SJCRH30 (cell line): ENCODE data around the gene PLCB1. TPM values are rescaled to one million over a fixed set of nuclear protein-coding genes. Genes with fewer than 3 reads are reported as not detected.
"Not testable (repeated sequence)": the region's sequence is repeated elsewhere in the genome, so short reads cannot be mapped to it uniquely, and the experiment has no call there.

Source experiments
- DNase-seq, 2 experiments: peaks; one replicate each; pipeline ENCODE4 v3.0.0-alpha.2; 2015 to 2020
- H3K27ac ChIP-seq: fragments of 250-450 bp; sonication (Bioruptor Pico); 2 replicates; pipeline ENCODE4 v1.5.1; 2020; ENCODE audit warnings: mild to moderate bottlenecking, moderate library complexity
- H3K27me3 ChIP-seq: fragments of 250-450 bp; sonication (Bioruptor Pico); 2 replicates; pipeline ENCODE4 v1.5.1; 2020; ENCODE audit warnings: mild to moderate bottlenecking, moderate library complexity
- H3K36me3 ChIP-seq: fragments of 250-450 bp; sonication (Bioruptor Pico); 2 replicates; pipeline ENCODE4 v1.5.1; 2020; ENCODE audit warnings: mild to moderate bottlenecking, moderate library complexity
- H3K4me1 ChIP-seq: fragments of 250-450 bp; sonication (Bioruptor Pico); 2 replicates; pipeline ENCODE4 v1.5.1; 2020; ENCODE audit warnings: mild to moderate bottlenecking, moderate library complexity
- H3K4me3 ChIP-seq: fragments of 250-450 bp; sonication (Bioruptor Pico); 2 replicates; pipeline ENCODE4 v1.5.1; 2020; ENCODE audit warnings: mild to moderate bottlenecking, moderate library complexity
- H3K9me3 ChIP-seq: fragments of 250-450 bp; sonication (Bioruptor Pico); replicated peaks from 2 replicates; pipeline ENCODE4 v1.5.1; 2020; ENCODE audit warnings: mild to moderate bottlenecking, moderate library complexity
- total RNA-seq: library from RNA; depleted of rRNA; stranded (reverse); fragments of >200 nt; shearing (Covaris generic); gene quantifications from 2 replicates; pipeline ENCODE4 v1.2.3, GENCODE V29; 2014

PLCB1 gene
- total RNA-seq, 1 experiment from 2014 or later = 13.4 TPM

DNA sequence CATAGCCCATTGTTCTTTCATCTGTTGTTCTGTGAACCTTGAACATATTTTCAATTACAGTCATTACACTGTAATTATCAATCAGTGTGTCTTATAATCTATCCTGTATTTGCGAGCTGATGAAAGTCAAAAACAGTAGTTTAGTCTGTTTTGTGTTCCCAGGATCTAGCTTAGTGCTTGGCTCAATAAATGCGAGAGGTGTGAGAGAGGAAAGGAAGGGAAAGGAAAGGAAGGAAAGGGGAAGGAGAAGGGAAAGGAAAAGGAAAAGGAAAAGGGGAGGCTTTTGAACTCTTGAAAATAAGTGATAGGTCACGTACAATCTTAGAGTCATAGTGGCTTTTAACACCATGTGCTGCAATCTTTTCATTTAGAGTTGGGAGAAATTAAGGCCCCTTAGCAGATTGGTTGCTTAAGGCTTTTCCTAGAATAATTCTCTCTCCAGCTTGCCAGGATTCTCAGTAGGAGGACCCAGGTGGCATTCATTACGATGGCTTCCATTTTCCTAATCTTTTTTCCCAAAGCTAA is 503.0 kb downstream of the PLCB1 start:
- DNase-seq = no peak
- Histone ChIP-seq H3K4me1 (no peaks in the 10 kb centered on the region), H3K9me3 (no peaks in the 10 kb centered on the region), H3K4me3 (no peak overlapping the region), H3K27ac (no peak overlapping the region), H3K27me3 (no peaks in the 10 kb centered on the region), H3K36me3 (no peaks in the 10 kb centered on the region)

DNA sequence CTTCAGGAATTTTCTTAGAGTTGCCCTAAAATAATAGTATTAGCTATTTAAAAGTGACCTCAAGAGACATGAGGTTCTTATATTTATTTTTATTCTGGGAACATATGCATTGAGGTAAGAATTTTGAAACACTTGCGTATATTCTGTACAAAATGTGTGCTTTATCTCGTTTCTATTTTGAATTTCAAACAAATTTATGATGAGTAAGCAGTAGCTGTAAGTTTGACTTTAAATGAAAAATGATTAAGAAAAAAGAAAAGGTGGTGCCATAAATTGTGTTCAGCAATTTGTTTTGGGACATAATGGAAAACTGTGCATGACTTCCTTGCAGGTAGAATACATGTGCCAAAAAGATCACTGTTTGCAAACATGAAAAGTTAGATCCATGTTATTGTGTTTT is 503.8 kb downstream of the PLCB1 start:
- H3K27ac ChIP-seq = no peak overlapping the region
- H3K4me3 ChIP-seq = no peak overlapping the region
- H3K27me3 ChIP-seq = no peaks in the 10 kb centered on the region
- no peaks in the 10 kb centered on the region for H3K36me3 ChIP-seq
- no peaks in the 10 kb centered on the region for H3K9me3 ChIP-seq
- DNase-seq = no peak
- H3K4me1 ChIP-seq = no peaks in the 10 kb centered on the region

DNA sequence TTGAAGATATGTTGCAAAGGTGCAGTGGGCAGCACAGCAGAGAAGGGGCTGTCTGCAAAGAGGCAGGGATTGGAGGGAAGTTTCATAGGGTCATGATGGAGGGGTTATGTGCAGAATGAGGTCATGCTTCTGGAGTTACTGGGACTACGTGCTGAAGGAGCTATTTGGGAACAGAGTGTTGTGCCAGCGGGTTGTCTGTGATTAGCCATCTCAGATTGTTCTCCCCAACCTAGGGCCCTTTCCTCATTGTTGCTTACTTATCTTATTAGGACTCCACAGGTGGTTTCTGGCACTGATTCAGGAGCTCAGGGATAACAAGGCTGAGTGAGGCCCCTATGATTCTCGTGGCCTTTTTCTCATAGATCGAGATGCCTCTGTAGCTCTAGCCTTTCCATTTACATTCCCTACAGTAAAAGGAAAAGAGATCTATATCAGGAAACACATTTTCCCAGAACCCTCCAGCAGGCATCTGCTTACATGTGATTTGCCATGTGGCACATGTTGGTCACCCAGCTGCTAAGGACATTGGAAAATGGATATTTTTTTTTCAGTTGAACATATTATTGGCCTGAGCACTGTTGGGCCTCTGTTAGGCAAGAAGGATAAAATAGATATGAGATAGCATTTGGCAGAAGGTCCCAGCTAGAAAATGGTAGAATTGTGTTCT is 507.2 kb downstream of the PLCB1 start:
- Histone ChIP-seq H3K9me3 (no peaks in the 10 kb centered on the region), H3K4me3 (no peak overlapping the region), H3K4me1 (no peaks in the 10 kb centered on the region), H3K36me3 (no peaks in the 10 kb centered on the region), H3K27me3 (no peaks in the 10 kb centered on the region), H3K27ac (no peak overlapping the region)
- DNase-seq = no peak

DNA sequence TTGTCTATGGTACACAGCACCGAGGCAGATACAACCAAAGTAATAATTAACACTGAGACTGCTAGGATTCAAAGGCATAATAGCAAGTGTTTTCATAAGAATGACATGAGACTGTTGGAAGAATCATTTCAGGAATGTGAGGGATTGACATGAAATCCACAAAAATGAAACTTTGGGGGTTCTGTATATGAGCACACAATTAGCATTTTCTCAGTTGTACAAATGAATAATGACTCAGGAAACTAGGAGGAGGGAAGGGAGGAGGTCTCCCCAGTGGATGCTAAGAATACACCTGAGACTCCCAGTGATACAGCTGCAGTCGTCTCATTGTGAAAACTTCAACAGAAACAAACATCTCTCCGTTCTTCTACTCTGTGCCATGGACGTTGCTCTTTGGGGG is 508.4 kb downstream of the PLCB1 start:
- Histone ChIP-seq H3K4me3 (no peak overlapping the region), H3K36me3 (no peaks in the 10 kb centered on the region), H3K27ac (no peak overlapping the region), H3K27me3 (no peaks in the 10 kb centered on the region), H3K4me1 (peaks cover 3% of the 10 kb centered on the region), H3K9me3 (peaks cover 2% of the 10 kb centered on the region; the same call in 1 of the 2 replicates)
- no peak for DNase-seq

DNA sequence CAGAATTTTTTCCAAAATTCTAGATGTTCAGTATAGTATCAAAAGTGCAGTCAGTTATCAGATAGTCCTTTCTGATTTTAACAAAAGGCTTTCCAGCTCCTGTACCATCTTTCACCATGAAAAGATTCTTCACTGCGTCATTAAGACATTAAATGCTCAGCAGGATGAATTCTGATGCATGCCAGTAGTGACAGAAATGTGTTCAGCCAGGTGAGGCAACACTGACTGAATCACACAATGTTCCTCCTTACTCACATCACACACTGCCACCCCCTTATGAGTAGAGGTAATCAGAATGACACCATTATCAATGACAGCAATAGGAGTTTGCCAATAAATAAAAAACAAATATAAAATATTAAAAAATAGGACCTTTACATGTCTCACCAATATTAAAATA is 510.2 kb downstream of the PLCB1 start:
- H3K27ac ChIP-seq = no peak overlapping the region
- H3K4me1 ChIP-seq = peaks cover 19% of the 10 kb centered on the region
- no peaks in the 10 kb centered on the region for H3K36me3 ChIP-seq
- no peaks in the 10 kb centered on the region for H3K27me3 ChIP-seq
- DNase-seq = no peak
- peaks cover 2% of the 10 kb centered on the region; the same call in 1 of the 2 replicates for H3K9me3 ChIP-seq
- H3K4me3 ChIP-seq = no peak overlapping the region

DNA sequence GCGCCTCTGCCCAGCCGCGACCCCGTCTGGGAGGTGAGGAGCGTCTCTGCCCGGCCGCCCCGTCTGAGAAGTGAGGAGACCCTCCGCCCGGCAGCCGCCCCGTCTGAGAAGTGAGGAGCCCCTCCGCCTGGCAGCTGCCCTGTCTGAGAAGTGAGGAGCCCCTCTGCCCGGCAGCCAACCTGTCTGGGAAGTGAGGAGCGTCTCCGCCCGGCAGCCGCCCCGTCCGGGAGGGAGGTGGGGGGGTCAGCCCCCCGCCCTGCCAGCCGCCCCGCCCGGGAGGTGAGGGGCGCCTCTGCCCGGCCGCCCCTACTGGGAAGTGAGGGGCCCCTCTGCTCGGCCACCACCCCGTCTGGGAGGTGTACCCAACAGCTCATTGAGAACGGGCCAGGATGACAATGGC is 512.4 kb downstream of the PLCB1 start:
- not testable (repeated sequence) for H3K9me3 ChIP-seq, H3K27ac ChIP-seq, H3K27me3 ChIP-seq, DNase-seq, H3K4me3 ChIP-seq, H3K36me3 ChIP-seq
- peaks cover 19% of the 10 kb centered on the region for H3K4me1 ChIP-seq

DNA sequence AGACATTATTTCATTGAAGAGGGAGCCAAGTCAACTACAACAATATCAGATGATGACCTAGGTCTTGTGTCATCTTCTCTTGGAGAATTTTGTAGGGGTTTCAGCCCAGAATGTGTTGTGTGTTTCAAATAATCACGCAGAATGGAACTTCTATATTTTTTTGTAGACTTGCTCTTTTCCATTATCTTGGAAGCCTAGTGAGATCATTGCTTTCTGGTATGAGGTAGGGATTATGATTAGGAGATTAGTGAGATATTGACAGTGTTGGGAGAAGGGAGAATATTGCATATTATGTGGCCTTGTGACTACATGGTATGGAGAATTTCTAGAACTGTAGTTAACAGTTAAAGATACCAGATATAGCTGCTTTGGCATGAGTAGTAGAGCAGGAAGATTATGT is 513.3 kb downstream of the PLCB1 start:
- Histone ChIP-seq H3K9me3 (peaks cover 2% of the 10 kb centered on the region; the same call in 1 of the 2 replicates), H3K27ac (no peak overlapping the region), H3K36me3 (no peaks in the 10 kb centered on the region), H3K4me3 (no peak overlapping the region), H3K27me3 (no peaks in the 10 kb centered on the region), H3K4me1 (peaks cover 19% of the 10 kb centered on the region)
- no peak for DNase-seq

DNA sequence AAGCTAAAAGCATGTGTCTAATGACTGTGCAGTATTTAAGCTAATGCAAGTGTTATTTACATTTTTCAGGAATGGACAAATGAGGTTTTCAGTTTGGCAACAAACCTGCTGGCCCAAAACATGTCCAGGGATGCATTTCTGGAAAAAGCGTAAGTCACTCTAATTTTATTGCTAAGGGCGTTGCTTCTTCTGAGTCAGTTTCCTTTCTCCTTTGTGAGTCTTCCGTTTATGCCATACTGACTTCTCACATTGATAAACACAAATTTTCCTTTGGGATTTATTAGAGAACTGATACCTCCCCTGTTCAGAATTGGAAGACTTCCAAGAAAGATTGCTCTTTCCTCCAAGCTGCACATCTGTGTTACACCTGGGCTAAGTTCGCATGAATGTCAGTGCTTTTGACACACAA is 514.0 kb downstream of the PLCB1 start:
- Histone ChIP-seq H3K4me1 (peaks cover 19% of the 10 kb centered on the region), H3K9me3 (peaks cover 2% of the 10 kb centered on the region; the same call in 1 of the 2 replicates), H3K4me3 (no peak overlapping the region), H3K27ac (no peak overlapping the region), H3K27me3 (no peaks in the 10 kb centered on the region), H3K36me3 (no peaks in the 10 kb centered on the region)
- no peak for DNase-seq

DNA sequence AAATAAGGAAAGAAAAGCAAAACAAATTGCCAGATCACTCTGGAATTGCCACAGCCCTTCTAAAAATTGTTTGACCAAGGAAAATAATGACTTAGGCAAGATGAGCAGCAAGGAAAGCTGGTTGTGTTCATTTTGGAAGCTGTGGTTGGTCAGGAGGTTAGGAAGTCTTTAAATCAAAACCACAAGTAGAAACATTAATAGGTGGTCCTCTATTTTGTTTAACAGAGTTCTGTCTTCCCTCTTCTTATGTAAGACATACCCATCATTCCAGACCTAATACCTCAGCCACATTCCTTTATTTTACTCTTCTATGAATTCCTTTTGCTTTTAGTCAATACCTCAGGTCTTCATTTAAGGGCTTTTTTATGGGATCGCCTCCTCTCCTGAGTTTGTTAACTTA is 514.6 kb downstream of the PLCB1 start:
- Histone ChIP-seq H3K27ac (no peak overlapping the region), H3K4me3 (no peak overlapping the region), H3K9me3 (peaks cover 2% of the 10 kb centered on the region; the same call in 1 of the 2 replicates), H3K4me1 (peaks cover 19% of the 10 kb centered on the region), H3K27me3 (no peaks in the 10 kb centered on the region), H3K36me3 (no peaks in the 10 kb centered on the region)
- DNase-seq = no peak

DNA sequence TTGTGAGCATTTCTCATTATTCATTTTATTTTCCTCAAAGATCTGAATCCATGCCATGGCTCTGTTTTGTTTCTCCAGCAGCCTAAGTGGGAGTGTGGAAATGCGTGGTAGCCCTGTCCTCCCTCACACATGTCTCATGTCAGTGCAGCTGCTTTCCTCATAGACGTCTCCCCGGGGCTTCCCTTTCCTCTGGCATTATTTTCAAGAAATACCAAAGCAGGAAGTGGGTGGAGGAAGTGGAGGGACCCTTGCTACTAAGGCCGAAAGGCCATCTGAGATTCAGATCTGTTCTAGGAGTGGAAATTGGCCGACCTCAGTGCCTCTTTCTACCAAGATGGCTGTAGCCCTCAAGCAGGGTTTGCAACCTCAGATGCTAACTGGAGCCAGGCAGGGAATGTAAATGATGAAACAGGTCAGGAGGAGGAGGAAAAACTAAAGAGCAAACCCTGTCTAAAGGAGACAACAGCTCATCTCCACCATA is 515.9 kb downstream of the PLCB1 start:
- no peak overlapping the region for H3K4me3 ChIP-seq
- no peaks in the 10 kb centered on the region for H3K27me3 ChIP-seq
- H3K4me1 ChIP-seq = peaks cover 19% of the 10 kb centered on the region
- H3K9me3 ChIP-seq = peaks cover 2% of the 10 kb centered on the region; the same call in 1 of the 2 replicates
- no peaks in the 10 kb centered on the region for H3K36me3 ChIP-seq
- H3K27ac ChIP-seq = no peak overlapping the region
- peak in 1 of 2 experiments; percentile 5 for DNase-seq

DNA sequence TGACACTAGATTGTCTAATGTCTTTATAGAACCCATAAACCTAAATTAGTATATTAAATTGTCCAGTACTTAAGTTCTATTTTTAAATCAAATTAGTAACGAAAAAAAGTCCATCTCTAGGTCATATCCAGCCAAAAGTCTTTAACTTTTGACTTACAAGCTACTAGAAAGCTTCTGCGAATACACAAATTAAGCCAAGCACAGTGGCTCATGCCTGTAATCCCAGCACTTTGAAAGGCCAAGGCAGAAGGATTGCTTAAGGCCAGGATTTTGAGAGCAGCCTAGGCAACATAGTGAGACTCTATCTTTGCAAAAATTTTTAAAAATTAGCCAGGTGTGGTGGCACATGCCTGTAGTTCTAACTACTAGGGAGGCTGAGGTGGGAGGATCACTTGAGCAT is 516.4 kb downstream of the PLCB1 start:
- peaks cover 19% of the 10 kb centered on the region for H3K4me1 ChIP-seq

DNA sequence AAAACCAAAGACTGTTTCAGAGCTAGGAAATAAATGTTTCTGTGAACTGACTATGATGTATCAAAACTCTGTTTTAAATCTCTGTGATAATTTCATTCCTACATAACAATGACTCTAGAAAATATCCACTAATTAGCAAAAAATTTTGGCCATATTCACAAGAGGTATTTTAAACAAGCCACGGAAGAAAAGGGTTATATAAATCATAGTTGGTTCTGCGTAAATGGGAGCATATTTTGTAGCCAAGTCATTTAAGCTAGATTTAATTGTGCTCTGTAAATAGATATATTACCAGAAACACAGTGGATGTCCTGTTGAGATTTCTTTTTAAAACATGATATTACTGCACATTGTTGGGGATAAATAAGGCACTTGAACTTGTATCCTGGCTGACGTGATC is 520.3 kb downstream of the PLCB1 start:
- no peaks in the 10 kb centered on the region for H3K9me3 ChIP-seq
- DNase-seq = no peak
- no peaks in the 10 kb centered on the region for H3K36me3 ChIP-seq
- no peaks in the 10 kb centered on the region for H3K27me3 ChIP-seq
- no peak overlapping the region for H3K27ac ChIP-seq
- no peak overlapping the region for H3K4me3 ChIP-seq
- no peaks in the 10 kb centered on the region for H3K4me1 ChIP-seq

More for the DNA sequence above, 516.4 kb downstream of the PLCB1 start:
- H3K4me3 ChIP-seq = no peak overlapping the region
- H3K27ac ChIP-seq = no peak overlapping the region
- H3K27me3 ChIP-seq = no peaks in the 10 kb centered on the region
- H3K36me3 ChIP-seq = no peaks in the 10 kb centered on the region
- no peak for DNase-seq
- H3K9me3 ChIP-seq = peaks cover 2% of the 10 kb centered on the region; the same call in 1 of the 2 replicates

DNA sequence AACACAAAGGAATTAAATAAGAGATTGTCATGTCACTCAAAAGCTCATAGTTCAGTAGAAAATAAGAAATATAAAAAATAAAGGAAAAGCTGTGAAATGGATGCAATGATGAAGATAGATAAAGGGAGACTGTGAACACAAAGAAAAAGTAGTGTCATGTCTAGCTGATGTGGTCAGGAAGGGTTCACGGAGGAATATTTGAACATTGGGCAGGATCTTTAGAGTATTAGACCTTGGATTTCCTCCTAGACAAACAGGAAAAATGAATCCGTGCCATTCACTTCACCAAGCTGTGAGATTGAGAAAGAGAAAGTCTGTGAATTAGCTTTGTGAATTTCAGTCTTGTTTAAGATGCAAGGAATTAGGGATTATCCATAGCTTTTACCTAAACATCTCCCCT is 522.4 kb downstream of the PLCB1 start:
- no peaks in the 10 kb centered on the region for H3K4me1 ChIP-seq
- H3K36me3 ChIP-seq = no peaks in the 10 kb centered on the region
- no peak overlapping the region for H3K27ac ChIP-seq
- H3K4me3 ChIP-seq = no peak overlapping the region
- DNase-seq = no peak
- H3K27me3 ChIP-seq = no peaks in the 10 kb centered on the region
- no peaks in the 10 kb centered on the region for H3K9me3 ChIP-seq

DNA sequence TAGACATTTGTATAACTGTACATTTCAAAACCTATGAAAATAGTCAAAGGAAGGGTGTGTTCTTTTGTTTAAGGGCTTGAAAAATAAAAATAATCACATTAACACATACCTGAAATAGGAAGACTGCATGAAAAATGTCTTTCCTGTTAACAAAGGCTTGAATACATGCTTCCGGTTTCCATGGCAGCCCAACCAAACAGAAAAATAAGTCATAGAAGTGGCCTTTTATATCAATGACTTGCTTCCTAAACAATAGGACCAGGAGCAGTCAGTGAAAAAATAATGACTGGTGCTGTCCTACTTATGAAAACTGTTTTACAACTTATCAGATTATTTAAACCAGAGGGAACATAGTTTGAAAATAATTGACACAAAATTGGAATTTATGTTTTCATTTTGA is 524.3 kb downstream of the PLCB1 start:
- H3K4me1 ChIP-seq = no peaks in the 10 kb centered on the region
- no peaks in the 10 kb centered on the region for H3K27me3 ChIP-seq
- H3K36me3 ChIP-seq = no peaks in the 10 kb centered on the region
- no peaks in the 10 kb centered on the region for H3K9me3 ChIP-seq
- no peak overlapping the region for H3K27ac ChIP-seq
- no peak overlapping the region for H3K4me3 ChIP-seq
- no peak for DNase-seq

DNA sequence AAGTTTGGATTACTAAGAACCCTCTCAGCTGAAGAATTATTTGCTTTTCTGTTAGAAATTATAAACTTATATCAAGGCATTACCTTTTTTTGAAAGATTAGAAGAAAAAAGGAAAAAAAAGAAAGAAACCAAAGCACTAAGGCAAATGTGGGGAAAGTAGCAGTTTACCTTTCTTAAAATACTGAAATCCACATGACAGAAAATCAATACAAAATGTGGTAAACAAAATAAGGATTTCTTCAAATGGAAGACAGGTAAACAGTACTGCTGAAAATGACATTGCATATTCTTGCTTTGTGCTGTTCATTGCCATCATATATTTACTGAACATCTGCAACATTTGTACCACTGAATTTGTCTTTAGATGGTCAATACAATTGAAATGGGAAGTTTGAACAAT is 525.6 kb downstream of the PLCB1 start:
- DNase-seq = no peak
- H3K27me3 ChIP-seq = no peaks in the 10 kb centered on the region
- no peaks in the 10 kb centered on the region for H3K9me3 ChIP-seq
- no peak overlapping the region for H3K4me3 ChIP-seq
- H3K4me1 ChIP-seq = no peaks in the 10 kb centered on the region
- H3K36me3 ChIP-seq = no peaks in the 10 kb centered on the region
- no peak overlapping the region for H3K27ac ChIP-seq

DNA sequence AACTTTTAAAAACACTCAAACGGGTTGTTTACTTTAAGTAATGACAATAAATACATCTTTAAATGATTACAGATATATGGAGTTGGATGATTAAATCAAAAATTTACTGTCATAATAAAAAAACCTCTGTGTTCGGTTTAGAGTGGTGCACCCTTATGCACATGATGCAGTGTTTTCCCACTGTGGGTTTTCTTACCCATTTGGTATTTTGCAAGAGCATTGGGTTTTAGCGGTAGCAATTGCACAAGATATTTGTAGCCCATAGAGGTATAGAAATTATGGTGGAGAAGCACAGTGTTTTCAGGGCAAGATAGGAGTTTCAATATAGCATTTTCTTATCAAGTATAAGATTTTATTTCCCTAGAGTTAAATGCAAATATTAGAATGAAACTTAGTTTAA is 526.0 kb downstream of the PLCB1 start:
- H3K27me3 ChIP-seq = no peaks in the 10 kb centered on the region
- no peak overlapping the region for H3K4me3 ChIP-seq
- H3K9me3 ChIP-seq = no peaks in the 10 kb centered on the region
- H3K4me1 ChIP-seq = no peaks in the 10 kb centered on the region
- no peak overlapping the region for H3K27ac ChIP-seq
- H3K36me3 ChIP-seq = no peaks in the 10 kb centered on the region
- DNase-seq = no peak
